Activated naive CD4-positive, alpha-beta T cell treated with Interleukin-2 at 50 U/mL for 16 hours (primary cell): ENCODE data around the gene ITGA11.

Experiments used
- DNase-seq: peaks from one replicate; pipeline ENCODE4 v3.0.0-alpha.2; 2020

ITGA11 gene

DNA sequence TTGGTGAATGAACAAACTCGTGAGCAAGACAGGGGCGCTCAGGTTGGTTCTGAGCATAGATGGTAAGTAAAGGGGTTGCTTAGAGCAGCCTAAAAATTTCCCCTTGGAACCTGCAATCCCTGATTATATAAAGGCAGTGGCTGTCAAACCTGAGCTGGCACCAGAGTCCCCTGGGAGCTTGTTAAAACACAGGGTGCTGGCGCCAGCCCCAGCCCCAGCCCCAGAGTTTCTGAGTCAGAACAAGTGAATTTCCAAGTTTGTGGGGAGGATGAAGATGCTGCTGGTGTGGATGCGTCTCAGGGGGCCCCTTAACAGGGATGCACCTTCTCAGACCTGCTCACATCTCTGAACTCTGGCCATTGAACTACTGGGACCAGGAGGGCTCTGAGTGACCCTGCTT is 106.2 kb downstream of the ITGA11 start:
- DNase-seq = no peak

DNA sequence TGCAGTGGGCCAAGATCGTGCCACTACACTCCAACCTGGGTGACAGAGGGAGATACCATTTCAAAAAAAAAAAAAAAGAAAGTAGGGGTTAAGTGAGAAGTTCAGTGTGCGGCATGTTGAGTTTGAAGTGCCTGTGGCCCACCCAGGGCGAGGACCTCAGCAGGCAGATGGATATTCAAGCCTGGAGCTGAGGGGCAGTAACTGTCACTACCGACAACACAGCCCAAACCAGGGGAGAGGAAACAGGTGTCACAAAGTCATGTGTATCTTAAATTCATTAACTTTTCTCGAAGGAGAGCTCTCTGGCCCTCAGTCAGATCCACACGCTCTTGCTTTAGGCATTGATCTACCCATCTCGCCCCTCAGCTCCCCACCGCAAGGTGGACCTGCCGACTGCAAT is 109.2 kb downstream of the ITGA11 start:
- no peak for DNase-seq

DNA sequence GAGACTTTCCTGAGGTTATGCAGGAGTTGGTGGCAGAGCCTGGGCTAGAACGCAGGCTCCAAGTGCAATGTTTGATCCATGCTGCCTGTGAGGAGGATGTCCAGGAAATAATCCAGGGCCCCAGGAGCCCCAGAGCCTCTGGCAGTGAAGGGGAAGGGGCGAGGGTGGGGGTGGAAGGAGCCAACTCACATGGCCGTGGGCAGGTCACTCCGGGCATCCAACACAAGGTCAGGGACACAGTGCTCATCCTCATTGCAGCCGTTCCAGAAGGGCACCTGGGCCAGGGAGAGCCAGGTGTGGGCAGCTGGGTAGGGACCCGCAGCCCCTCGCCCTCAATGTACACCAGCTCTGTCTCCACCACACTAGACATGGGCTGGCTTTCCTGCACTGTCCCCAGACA is 110.7 kb downstream of the ITGA11 start:
- DNase-seq = no peak

DNA sequence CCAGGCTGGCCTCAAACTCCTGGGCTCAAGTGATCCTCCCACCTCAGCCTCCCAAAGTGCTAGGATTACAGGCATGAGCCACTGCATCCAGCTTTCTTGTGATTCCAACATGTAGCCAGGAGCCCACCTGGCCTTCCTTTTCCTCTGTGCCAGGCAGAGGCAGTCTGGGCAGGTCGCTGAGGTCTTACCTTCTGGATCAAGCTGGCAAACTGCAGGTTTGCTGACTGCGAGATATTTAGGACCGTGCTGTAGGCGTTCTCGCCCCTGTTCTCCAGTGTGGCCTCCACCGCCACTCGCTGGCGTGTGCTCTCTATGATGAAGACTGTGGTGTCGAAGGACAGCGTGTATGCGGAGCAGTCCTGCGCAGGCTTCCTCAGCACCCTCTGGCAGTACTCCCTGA is 112.0 kb downstream of the ITGA11 start:
- no peak for DNase-seq

DNA sequence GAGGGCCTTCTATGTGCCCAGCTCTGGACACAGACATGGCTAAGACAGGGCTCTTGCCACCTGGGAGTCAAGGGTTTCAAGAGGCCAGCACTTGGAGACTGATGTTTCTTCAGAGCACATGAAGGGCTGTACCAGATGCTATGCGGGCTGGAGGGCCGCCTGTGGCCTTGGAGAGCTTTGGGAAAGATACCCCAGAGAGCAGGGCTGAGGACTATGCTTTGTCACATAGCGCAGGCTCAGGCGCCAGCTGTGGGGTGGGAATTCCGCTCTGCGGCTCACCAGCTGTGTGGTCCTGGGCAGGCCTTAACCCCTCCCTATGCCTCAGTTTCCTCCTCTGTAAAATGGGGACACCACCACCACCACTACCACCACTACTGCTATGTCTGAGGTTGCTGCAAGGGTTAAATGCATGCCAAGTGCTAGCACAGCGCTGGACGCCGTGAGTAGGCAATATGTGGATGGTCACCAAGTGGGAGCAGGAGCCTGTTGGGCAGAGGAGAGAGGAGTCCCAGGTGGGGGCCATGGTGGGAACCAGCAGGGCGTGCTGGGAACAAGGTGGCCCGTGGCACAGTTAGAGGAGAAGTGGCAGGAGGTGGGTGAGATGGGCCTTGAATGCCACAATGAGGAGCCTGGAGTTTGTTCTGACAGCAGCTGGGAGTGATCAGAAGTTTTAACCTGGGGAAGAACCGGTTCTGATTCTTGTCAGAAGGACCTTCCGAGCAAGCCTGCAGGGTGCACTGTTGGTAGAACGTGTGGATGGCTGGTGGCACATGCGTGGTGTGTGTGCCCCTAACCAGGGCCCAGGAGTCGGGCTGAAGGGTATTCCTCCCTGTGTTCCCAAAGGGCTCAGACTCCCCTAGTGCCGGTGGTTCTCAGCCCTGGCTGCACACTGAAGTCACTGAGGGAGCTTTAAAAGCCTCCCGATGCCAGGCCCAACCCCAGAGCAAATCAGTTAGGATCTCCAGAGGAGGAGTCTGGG is 112.7 kb downstream of the ITGA11 start:
- no peak for DNase-seq

GRCh38 chr15:68318008-68318835 is 113.7 kb downstream of the ITGA11 start:
- DNase-seq = no peak

- DNase-seq = no peak
These were observed 114.5 kb downstream of the ITGA11 start for GRCh38 chr15:68317281-68318007.

GRCh38 chr15:68316061-68316804 is 115.7 kb downstream of the ITGA11 start:
- no peak for DNase-seq

DNA sequence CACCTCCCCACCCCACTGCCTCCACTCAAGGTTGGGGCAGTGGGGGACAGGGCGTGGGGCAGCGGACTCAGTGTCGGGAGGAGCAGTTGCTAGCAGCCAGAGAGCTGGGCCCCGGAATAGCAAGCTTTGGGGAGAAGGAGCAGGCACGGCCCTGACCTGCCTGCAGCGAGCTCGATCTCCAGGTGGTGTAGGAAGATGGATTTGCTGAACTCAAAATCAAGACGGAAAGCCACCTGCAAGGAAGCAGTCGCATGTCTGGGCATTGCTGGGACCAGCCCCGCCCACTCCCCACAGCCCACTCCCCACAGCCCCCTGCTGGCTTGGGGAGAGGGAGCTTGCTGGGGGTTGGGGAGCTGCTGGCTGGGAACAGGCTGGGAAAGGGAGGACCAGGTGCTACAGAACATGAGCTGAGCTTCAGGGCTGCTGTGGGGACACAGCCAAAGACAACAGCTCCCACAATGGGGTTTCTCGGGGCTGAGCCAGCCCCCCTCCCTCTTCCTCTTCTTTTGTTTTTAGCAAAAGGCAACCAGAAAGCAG is 116.4 kb downstream of the ITGA11 start:
- no peak for DNase-seq

DNA sequence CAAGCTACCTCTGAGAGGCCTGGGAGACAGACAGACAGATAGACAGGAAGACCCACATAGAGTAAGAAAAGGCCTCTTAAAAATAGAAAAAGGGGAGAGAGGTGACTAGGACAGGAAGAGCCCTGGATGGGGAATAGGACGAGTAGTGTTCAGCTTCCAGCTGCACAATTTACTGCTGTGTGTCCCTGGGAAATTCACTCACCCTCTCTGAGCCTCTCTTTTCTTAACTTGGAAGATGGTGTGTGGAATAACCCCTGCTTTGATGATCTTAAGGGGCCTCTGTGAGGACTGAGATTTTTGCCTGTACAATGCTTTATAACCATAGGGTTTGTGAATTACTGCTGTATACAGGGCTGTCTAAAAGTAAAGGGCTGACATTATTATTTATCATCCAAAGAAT is 116.9 kb downstream of the ITGA11 start:
- DNase-seq = no peak

GRCh38 chr15:68314563-68314962 is 117.4 kb downstream of the ITGA11 start:
- no peak for DNase-seq

- DNase-seq = no peak
These were observed 118.2 kb downstream of the ITGA11 start for GRCh38 chr15:68313501-68314410.

DNA sequence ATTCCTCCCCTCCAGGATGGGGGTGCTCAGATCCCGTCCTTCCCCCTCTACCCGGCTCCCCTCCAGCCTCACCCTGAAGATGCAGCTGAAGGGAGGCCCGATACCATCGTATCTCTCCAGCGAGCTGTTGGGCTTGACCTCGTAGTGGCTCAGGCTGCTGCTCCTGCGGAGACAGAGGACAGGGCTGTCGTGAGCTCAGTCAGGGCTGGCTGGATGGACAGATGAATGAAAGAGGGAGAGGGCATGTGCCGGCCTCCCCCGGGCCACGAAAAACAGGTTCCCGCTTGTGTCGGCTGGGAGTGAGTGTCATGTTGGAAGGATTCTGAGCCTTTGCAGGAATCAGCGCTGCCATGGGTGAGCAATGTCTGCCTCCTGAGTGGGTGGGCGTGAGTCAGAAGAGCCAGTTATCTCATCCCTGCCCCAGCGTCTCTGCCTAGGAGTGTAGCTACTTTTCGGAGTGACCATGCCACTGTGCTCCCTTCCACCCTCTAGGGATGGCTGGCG is 119.2 kb downstream of the ITGA11 start:
- no peak for DNase-seq

DNA sequence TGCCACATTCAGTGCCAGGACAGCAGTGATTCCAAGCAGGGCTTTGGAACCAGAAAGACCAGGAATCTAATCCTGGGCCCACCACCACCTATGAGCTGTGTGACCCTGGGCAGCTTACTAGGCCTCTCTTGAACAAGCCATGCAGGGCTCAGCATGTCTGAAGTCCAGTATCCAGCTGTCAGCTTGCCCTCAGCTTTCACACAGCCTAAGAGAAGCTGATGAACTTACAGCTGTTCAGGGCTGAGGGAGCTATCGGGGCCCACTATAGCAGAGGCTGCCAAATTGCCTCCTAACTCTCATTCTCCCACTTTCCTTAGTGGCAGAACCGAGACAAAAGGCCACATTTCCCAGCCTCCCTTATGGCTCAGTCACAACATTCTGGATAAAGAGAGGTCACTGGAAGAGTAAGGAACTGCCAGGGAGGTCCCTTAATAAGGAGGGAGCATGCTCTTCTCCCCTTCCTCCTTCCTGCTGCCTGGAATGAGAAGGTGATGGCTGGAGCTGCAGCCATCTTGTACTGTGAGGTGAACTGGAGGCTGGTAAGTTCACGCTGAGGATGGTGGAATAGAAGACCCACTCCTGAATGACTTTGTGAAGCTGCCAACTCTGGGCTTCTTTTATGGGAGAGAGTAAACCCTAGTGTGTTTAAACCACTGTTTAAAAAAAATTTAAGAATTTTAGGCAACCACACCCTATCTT is 120.0 kb downstream of the ITGA11 start:
- DNase-seq = no peak

GRCh38 chr15:68311464-68311835 is 120.5 kb downstream of the ITGA11 start:
- no peak for DNase-seq

- DNase-seq = no peak
These were observed 121.0 kb downstream of the ITGA11 start for GRCh38 chr15:68310804-68311463.

- DNase-seq = no peak
These were observed 121.7 kb downstream of the ITGA11 start for GRCh38 chr15:68310178-68310803.

- no peak for DNase-seq
These were observed 122.9 kb downstream of the ITGA11 start for GRCh38 chr15:68309024-68309423.
